Superior temporal gyrus (tissue), 1 donor: ENCODE data around the gene GYS1.

ENCODE experiments used
- DNase-seq: peaks from one replicate; pipeline ENCODE4 v3.0.0-alpha.2; 2016; ENCODE audit errors: extremely low spot score

The GYS1 gene

DNA sequence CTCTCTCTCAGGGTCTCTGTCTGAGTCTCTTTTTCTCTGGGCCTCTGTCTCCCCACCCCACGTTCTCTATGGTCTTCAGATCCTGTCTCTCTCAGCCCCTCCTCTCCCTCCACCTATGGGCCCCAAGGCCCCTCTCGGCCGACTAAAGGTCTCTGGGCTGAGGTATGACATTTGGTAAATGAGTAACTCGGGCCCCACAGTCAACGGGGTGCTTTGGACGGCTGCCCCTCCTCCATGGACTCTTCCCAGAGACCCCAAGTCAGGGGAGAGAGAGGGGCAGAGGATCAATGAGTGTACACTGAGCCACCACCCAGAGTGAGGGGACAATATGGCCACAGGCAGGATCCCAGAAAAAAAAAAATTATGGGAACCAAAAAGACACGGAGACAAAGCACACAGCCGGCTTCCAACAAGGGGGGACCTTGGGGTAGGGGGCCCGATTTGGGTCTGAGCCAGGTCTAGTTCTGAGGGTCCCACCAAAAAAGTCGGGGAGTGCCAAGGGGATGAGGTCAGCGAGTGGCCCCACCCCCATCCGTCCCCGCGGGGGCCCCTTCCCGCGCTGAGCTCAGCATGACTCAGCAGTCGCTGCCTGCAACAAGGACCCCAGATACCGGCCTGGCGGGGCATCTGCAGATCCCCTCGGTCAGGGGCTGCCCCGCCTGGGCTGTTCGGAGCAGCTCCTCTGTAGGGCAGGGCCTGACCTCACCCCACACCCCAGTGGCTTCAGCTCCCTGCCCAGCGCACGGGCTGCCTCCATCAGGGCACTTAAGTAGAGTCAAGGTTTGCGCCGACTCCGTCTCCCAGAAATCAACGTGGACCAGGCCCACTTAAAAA, 29.5 kb downstream of the GYS1 start:
- peak; percentile 70 for DNase-seq

GRCh38 chr19:48962849-48963165, 30.3 kb downstream of the GYS1 start:
- DNase-seq, result no peak

DNA sequence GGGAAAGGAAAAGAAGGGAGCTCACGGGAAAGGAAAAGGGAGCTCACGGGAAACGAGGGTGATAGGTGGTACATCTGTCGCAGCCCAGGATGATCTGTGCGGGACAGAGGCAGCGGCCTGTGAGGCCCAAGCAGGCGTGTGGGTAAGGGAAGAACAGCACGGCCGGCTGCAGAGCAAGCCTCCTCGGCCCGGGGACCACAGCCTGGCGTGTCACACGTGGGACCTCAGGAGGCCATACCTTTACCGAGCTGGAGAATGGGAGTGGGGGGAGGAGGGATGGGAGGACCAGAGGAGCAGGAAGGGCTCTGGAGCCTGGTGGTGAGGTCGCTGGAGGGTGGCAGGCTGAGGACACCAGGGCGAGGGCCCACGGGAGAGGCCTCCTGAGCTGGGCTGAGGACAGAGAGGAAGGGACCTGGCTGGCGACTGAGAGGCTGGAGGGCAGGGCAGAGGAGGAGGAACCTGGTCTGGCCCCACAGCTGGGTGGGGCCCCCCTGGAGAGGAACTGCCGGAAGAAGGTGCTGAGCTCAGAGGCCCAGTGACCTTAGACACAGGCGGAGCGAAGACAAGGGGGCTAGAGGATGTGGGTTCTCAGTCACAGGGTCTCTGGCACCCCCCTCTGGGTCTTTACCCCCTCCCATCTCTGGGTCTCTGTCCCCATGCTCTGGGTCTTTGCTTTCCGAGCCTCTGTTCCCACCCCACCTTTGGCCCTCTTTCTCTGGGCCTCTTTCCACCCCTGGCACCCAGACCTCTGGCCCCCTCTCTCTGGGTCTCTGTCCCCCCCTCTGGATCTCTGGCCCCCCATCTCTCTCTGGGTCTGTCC, 30.9 kb downstream of the GYS1 start:
- no peak for DNase-seq

DNA sequence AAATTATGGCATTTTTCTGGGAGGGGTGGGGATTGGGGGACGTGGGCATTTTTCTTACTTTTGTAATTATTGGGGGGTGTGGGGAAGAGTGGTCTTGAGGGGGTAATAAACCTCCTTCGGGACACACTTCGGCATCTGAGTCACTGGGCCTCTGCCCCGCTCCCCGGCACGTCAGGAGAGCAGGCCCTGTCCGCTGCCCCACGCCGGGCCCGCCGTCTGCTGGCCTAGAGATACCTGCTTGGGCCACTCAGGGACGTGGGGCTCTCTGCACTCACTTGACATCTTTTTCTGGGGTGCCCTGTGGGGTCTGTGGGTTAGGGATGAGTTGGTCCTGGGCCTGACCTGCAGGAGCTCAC, 31.5 kb downstream of the GYS1 start:
- no peak for DNase-seq

GRCh38 chr19:48961051-48961649, 32.0 kb downstream of the GYS1 start:
- no peak for DNase-seq

GRCh38 chr19:48959341-48960239, 33.5 kb downstream of the GYS1 start:
- DNase-seq, result no peak

DNA sequence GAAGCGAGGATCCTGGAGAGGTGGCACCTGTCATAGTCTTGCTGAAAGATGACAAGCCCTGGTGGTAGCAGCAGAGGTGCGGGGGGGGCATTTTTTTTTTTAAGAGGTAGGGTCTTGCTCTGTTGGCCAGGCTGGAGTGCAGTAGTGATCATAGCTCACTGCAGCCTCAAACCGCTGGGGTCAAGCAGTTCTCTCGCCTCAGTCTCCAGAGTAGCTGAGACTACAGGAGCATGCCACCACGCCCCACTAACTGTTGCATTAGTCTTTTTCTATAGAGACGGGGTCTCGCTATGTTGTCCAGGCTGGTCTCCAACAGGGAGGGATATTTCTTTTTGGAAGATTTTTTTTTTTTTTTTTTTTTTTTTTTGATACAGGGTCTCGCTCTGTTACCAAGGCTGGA, 35.1 kb downstream of the GYS1 start:
- DNase-seq, result no peak

DNA sequence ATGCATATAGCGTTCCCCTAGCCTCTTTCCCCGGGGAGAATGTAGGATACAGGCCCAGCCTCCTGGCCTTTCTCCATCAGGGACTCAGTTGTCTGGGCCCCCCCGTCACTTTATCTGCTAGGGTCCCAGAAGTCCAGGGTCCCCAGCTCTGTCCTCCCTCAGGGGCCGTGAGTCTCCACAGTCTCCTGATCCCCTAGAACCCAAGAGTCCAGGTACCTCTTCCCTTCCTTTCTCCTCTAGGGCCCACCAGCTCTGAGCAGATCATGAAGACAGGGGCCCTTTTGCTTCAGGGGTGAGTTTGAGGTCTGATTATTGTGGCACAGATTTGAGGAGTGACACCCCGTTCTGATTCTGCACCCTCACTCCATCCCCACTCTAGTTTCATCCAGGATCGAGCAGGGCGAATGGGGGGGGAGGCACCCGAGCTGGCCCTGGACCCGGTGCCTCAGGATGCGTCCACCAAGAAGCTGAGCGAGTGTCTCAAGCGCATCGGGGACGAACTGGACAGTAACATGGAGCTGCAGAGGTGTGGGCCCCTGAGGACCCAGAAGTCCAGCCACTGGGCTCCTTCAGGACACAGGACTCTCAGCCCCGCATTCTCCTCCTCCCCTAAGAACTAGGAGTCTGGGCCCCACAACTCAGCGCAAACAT, 37.7 kb downstream of the GYS1 start:
- DNase-seq, result no peak

GRCh38 chr19:48954595-48955307, 38.4 kb downstream of the GYS1 start, which contains the start of gene BAX:
TSS of gene BAX (plus strand) at chr19:48954875. CDS start at chr19:48954929, 54 bp downstream.
- DNase-seq, result peak; percentile 94

GRCh38 chr19:48953990-48954594, 39.0 kb downstream of the GYS1 start:
- DNase-seq, result no peak

- no peak for DNase-seq
These were observed 40.0 kb downstream of the GYS1 start for GRCh38 chr19:48953141-48953540.

- DNase-seq, result no peak
These were observed 42.1 kb downstream of the GYS1 start for GRCh38 chr19:48950830-48951519.

DNA sequence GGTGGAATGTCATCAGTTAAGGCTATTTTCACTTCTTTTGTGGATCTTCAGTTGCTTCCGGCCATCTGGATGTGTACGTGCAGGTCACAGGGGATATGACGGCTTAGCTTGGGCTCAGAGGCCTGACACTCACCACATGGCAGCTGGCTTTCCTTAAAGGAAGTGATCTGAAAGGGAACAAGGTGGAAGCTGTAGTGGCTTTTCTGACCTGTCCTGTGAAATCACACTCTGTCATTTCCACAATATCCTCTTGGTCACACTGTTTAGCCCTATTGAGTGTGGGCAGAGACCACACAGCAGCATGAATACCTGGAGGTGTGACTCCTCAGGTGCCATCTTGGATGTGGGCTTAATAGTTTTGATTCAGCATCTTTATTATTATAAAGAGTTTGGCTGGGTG, 43.0 kb downstream of the GYS1 start:
- DNase-seq, result no peak

- DNase-seq, result no peak
These were observed 45.9 kb downstream of the GYS1 start for GRCh38 chr19:48947258-48947542.

DNA sequence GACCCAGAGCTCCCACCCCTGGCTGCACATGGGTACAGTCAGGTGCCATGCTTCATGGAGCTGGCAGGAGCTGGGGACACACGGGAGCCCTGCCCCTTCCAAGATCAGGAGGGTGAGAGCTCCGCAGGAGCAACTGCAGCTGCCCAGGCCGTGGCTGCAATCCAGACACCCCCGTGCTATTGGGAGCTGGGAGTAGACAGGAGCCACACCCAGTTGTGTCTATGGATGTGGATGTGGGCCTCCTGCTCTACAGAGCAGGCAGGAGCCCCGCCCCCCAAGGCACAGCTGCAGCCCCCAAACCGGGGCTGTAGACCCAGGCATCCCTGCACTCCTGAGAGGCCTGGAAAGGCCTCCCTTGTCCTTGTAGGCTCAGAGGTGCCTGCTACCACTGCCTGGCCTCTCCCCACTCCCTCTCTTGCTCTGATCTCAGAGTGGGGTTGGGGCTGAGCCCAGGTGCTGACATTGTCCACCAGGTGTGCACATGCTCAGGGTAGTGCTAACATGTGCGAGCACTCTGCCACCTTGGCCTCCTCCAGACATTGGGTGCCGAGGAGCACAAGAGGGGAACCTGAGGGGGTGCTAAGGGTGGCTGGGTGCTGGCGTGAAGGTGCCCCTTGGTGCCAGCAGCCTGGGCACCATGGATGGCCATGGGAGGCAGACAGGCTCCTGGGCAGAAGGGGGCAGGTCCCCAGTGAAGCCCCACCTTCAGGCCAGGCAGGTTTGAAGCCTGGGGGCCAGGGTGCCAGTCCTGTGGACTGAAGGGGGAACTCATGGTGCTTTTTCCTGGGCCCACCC, 46.4 kb downstream of the GYS1 start:
- DNase-seq, result no peak

GRCh38 chr19:48945817-48946216, 47.3 kb downstream of the GYS1 start:
- no peak for DNase-seq

DNA sequence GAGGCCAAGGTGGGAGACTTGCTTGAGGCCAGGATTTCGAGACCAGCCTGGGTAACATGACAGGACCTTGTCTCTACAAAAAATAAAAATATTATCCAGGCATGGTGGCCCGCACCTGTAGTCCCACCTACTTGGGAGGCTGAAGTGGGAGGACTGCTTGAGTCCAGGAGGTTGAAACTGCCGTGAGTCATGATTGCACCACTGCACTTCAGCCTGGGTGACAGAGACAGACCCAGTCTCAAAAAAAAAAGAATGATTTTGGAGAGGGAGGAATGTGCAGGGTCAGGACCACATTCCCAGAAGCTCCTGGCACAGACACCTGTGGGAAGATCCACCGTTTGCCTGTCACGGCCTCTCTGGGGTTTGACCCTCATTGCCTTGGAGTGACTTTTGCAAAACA, 47.7 kb downstream of the GYS1 start:
- DNase-seq, result no peak

GRCh38 chr19:48943081-48943480, 50.0 kb downstream of the GYS1 start:
- DNase-seq, result no peak

GRCh38 chr19:48940902-48941301, 52.2 kb downstream of the GYS1 start:
- no peak for DNase-seq
